Endothelial cell of umbilical vein (primary cell): ENCODE measurements around the gene ARHGAP9. TPM values are rescaled to one million over a fixed set of nuclear protein-coding genes. Genes with fewer than 3 reads are reported as not detected.

ENCODE experiments used
- BruUV-seq: library from RNA; stranded (reverse); fragments of 400-500 nt; replicated peaks from 2 replicates; lab custom pipeline; 2021; lab: Mats Ljungman, UMichigan
- CTCF ChIA-PET: fragments of 300-600, 350-600 bp; sonication (Branson Sonifier 250); formaldehyde crosslinking; loops from one replicate; lab custom pipeline; 2021; ENCODE audit warnings: antibody characterized with exemption, inconsistent platforms; lab: Charles Lee
- POLR2A ChIA-PET: fragments of 300-600, 350-600 bp; sonication (Branson Sonifier 250); formaldehyde crosslinking; loops from one replicate; lab custom pipeline; 2021; ENCODE audit warnings: antibody characterized with exemption, inconsistent platforms; lab: Charles Lee
- DNase-seq: peaks from one replicate; pipeline ENCODE4 v3.0.0-alpha.2; 2011; ENCODE audit warnings: low read depth, low spot score
- FAIRE-seq: peaks from 2 replicates; lab custom pipeline; 2011; peaks lifted over from hg19 to GRCh38; lab: Jason Lieb, UNC
- H2AFZ ChIP-seq: 2 replicates; pipeline ENCODE4 v1.6.0; 2012; ENCODE audit warnings: low read depth, low read length, control low read depth, inconsistent platforms
- H3K27ac ChIP-seq: 2 replicates; pipeline ENCODE4 v1.5.1; 2011; ENCODE audit warnings: low read depth, mild to moderate bottlenecking, control low read depth, low read length, moderate library complexity; ENCODE audit not compliant: insufficient read depth
- H3K27me3 ChIP-seq, 2 experiments: 2 replicates each; pipeline versions ENCODE4 v1.6.0 to v1.6.1; 2011; ENCODE audit warnings: low read length in 2 of 2, mixed read lengths in 1 of 2; ENCODE audit not compliant: control insufficient read depth in 2 of 2, insufficient read depth in 2 of 2
- H3K36me3 ChIP-seq, 2 experiments: 2 replicates in 1 of 2; 3 replicates in 1 of 2; pipeline ENCODE4 v1.5.1; 2011; ENCODE audit warnings: low read length in 2 of 2, mild to moderate bottlenecking in 1 of 2, moderate library complexity in 1 of 2; ENCODE audit not compliant: control insufficient read depth in 2 of 2, insufficient read depth in 2 of 2; ENCODE audit errors: extremely low read depth in 1 of 2
- H3K4me1 ChIP-seq: 3 replicates; pipeline ENCODE4 v1.5.1; 2011; ENCODE audit warnings: mild to moderate bottlenecking, low read length; ENCODE audit not compliant: control insufficient read depth, insufficient read depth; ENCODE audit errors: extremely low read depth
- H3K4me2 ChIP-seq: 2 replicates; pipeline ENCODE4 v1.6.1; 2011; ENCODE audit warnings: low read length, control low read depth, mixed read lengths; ENCODE audit not compliant: insufficient read depth
- H3K4me3 ChIP-seq, 3 experiments: fragments of 200-600 bp in 1 of 3; sonication (generic), shearing (Covaris generic) in 1 of 3; replicated peaks in 1 of 3; 2 replicates each; pipeline ENCODE4 v1.5.1; 2011 to 2016; ENCODE audit warnings: control low read depth in 3 of 3, low read length in 3 of 3, mild to moderate bottlenecking in 2 of 3, inconsistent platforms in 1 of 3, low read depth in 1 of 3, moderate library complexity in 1 of 3; ENCODE audit not compliant: insufficient read depth in 1 of 3
- H3K79me2 ChIP-seq: 2 replicates; pipeline ENCODE4 v1.6.0; 2012; ENCODE audit warnings: low read length, inconsistent platforms; ENCODE audit not compliant: control insufficient read depth, insufficient read depth
- H3K9ac ChIP-seq: replicated peaks from 2 replicates; pipeline ENCODE3; 2011; ENCODE audit warnings: low read length, control low read depth; ENCODE audit not compliant: insufficient read depth; ENCODE audit errors: extremely low read depth
- H3K9me1 ChIP-seq: replicated peaks from 3 replicates; pipeline ENCODE4 v1.6.0; 2011; ENCODE audit warnings: mild to moderate bottlenecking, low read length; ENCODE audit not compliant: control insufficient read depth, insufficient read depth; ENCODE audit errors: extremely low read depth
- H3K9me3 ChIP-seq: replicated peaks from 2 replicates; pipeline ENCODE4 v1.5.1; 2012; ENCODE audit warnings: low read length, inconsistent platforms; ENCODE audit not compliant: control insufficient read depth, insufficient read depth
- H4K20me1 ChIP-seq: replicated peaks from 2 replicates; pipeline ENCODE3; 2011; ENCODE audit warnings: mild to moderate bottlenecking, low read length; ENCODE audit not compliant: control insufficient read depth, insufficient read depth; ENCODE audit errors: extremely low read depth
- EZH2 ChIP-seq: IDR thresholded peaks from 2 replicates; pipeline ENCODE4 v1.6.1; 2012; ENCODE audit warnings: borderline replicate concordance, low read depth, mild to moderate bottlenecking, moderate library complexity, low read length, inconsistent platforms; ENCODE audit not compliant: severe bottlenecking
- FOS ChIP-seq: IDR thresholded peaks from 2 replicates; pipeline ENCODE4 v1.6.1; 2011; ENCODE audit warnings: mild to moderate bottlenecking, low read length, moderate library complexity, borderline replicate concordance; ENCODE audit not compliant: insufficient read depth
- GATA2 ChIP-seq: IDR thresholded peaks from 2 replicates; pipeline ENCODE4 v1.7.0; 2011; ENCODE audit warnings: low read depth, mild to moderate bottlenecking, moderate library complexity, mixed read lengths, low read length; ENCODE audit not compliant: insufficient read length, insufficient read depth
- JUN ChIP-seq: IDR thresholded peaks from 2 replicates; pipeline ENCODE4 v1.6.1; 2011; ENCODE audit warnings: borderline replicate concordance, low read depth; ENCODE audit not compliant: insufficient read length, insufficient read depth
- MAX ChIP-seq: IDR thresholded peaks from 2 replicates; pipeline ENCODE4 v1.6.1; 2011; ENCODE audit not compliant: insufficient read depth, insufficient read length
- MYC ChIP-seq: IDR thresholded peaks from one replicate; pipeline ENCODE4 v1.6.1; 2011; ENCODE audit warnings: mild to moderate bottlenecking, low read depth, low read length
- POLR2A ChIP-seq: IDR thresholded peaks from 2 replicates; pipeline ENCODE4 v1.6.1; 2012; ENCODE audit warnings: low read depth, mild to moderate bottlenecking, control low read depth, low read length
- POLR2AphosphoS5 ChIP-seq: IDR thresholded peaks from 2 replicates; pipeline ENCODE4 v1.6.1; 2012; ENCODE audit warnings: low read depth, mild to moderate bottlenecking, control low read depth, low read length, moderate library complexity; ENCODE audit not compliant: insufficient read depth
- dilution Hi-C: fragments of 300-500 bp; cut with MboI; formaldehyde crosslinking; loops from one replicate; pipeline ENCODE4 v1.15.0; 2019; ENCODE audit warnings: low sequenced_read_pairs; ENCODE audit not compliant: extremely low pct_ligation_motif_present
- intact Hi-C: fragments of 100-400 bp; cut with micrococcal nuclease; formaldehyde crosslinking; loops from one replicate; pipeline ENCODE4 v1.10.0; 2022
- polyA plus RNA-seq, 4 experiments: library from polyadenylated mRNA; depleted of rRNA in 3 of 4; stranded (reverse) in 3 of 4; unstranded in 1 of 4; fragments of >200 nt; gene quantifications; 2 replicates each; pipeline versions ENCODE4 v1.2.1 to v1.2.3, GENCODE V29; 2011 to 2012; ENCODE audit warnings: missing spikeins in 1 of 4
- total RNA-seq: library from RNA; stranded (reverse); gene quantifications from 2 replicates; pipeline ENCODE4 v1.2.3, GENCODE V29; 2021
- TF ChIP-seq, protein P1 (sequence below), 2 donors: IDR thresholded peaks; 1 replicate in 1 of 2; 2 replicates in 1 of 2; pipeline ENCODE4 v1.5.1; 2011; ENCODE audit warnings: low read length in 2 of 2, mild to moderate bottlenecking in 2 of 2, moderate library complexity in 2 of 2, control low read depth in 1 of 2, inconsistent platforms in 1 of 2, low read depth in 1 of 2; ENCODE audit not compliant: insufficient read depth in 1 of 2; ENCODE audit errors: extremely low read depth in 1 of 2

The ARHGAP9 gene
- total and polyA plus RNA-seq, 2 donors (not counting 3 experiments of a cell fraction or from before 2014, with no cell fraction given), result 0.25 to 0.38 TPM

DNA sequence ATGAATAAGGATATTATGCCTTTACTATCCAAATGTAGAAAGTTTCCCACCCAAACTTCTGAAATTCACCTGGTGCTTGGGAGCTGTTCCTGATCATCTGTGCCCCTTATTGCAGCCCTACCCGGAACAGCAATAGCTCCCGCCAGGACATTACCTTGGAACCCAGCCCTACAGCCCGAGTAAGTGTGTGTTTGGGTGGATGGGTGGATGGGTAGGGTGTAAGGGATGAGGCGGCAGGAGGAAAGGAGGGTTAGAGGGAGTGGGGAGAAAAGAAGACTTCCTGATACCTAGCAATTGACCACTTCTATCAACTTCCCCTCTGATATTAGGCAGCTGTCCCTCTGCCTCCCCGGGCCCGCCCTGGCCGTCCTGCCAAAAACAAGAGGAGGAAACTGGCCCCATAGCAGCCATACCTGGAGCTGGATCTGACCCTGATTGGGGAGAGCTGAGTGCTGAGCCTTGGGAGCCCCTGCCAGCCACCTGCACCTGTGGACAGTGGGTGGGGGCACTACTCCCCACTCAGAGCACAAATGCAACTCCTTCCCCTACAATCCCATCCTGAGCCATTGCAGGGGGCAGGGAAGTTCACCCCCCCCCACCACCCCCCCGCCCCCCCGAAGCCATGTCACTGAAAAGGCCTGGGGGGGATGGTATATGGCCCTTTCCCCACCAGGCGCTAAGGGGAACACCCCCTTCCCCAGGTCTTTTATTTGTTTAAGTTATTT, 49.3 kb upstream of the ARHGAP9 start:
- ChIA-PET POLR2A (no interaction called here), CTCF (interaction anchor here (0.9 kb wide), 1 partner anchor 9 kb away, joined by 3 read pairs; no protein-coding TSS in a partner anchor)
- TF ChIP-seq POLR2AphosphoS5 (no peak), POLR2A (no peak), MAX (no peak), JUN (no peak), EZH2 (no peak), MYC (no peak), GATA2 (no peak), FOS (no peak)
- TF ChIP-seq, protein P1, sequence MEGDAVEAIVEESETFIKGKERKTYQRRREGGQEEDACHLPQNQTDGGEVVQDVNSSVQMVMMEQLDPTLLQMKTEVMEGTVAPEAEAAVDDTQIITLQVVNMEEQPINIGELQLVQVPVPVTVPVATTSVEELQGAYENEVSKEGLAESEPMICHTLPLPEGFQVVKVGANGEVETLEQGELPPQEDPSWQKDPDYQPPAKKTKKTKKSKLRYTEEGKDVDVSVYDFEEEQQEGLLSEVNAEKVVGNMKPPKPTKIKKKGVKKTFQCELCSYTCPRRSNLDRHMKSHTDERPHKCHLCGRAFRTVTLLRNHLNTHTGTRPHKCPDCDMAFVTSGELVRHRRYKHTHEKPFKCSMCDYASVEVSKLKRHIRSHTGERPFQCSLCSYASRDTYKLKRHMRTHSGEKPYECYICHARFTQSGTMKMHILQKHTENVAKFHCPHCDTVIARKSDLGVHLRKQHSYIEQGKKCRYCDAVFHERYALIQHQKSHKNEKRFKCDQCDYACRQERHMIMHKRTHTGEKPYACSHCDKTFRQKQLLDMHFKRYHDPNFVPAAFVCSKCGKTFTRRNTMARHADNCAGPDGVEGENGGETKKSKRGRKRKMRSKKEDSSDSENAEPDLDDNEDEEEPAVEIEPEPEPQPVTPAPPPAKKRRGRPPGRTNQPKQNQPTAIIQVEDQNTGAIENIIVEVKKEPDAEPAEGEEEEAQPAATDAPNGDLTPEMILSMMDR (IDR thresholded peaks at IDR 0.05; ENCODE audit: extremely low read depth in 1 of 2, insufficient read depth in 1 of 2, low read depth in 1 of 2, low read length in 2 of 2), result no peak
- no peaks in the 10 kb centered on the region for H4K20me1 ChIP-seq
- H3K9ac ChIP-seq, result no peak overlapping the region
- intact Hi-C loops, result no loop called here
- no peak overlapping the region for H3K27ac ChIP-seq
- H3K27me3 ChIP-seq, result no peaks in the 10 kb centered on the region
- peaks cover 28 to 58% of the 10 kb centered on the region in 2 experiments for H3K36me3 ChIP-seq
- peaks cover 6% of the 10 kb centered on the region for H3K4me1 ChIP-seq
- H3K79me2 ChIP-seq, result peaks cover 10% of the 10 kb centered on the region
- H3K9me1 ChIP-seq, result no peaks in the 10 kb centered on the region
- BruUV-seq, result no TSS peak
- no peak overlapping the region for H3K4me2 ChIP-seq
- no peaks in the 10 kb centered on the region for H3K9me3 ChIP-seq
- DNase-seq, result no peak
- H2AFZ ChIP-seq, result no peak overlapping the region
- dilution Hi-C loops, result no loop called here
- no peak for FAIRE-seq
- H3K4me3 ChIP-seq, result no peak overlapping the region
